Measurements from ENCODE around the gene GALNT11. TPM values are rescaled to one million over a fixed set of nuclear protein-coding genes. Genes with fewer than 3 reads are reported as not detected.

Gene GALNT11
- total and polyA plus RNA-seq, 8 donors: 36.5 to 69.0 (median 61.6) TPM

GRCh38 chr7:152108359-152108758 is 82.9 kb downstream of the GALNT11 start:
- no peak for DNase-seq
- Histone ChIP-seq H3K9me3 (no peaks in the 10 kb centered on the region), H3K27me3 (no peaks in the 10 kb centered on the region), H3K36me3 (peaks cover 4 to 63% of the 10 kb centered on the region in 2 donors), H3K4me1 (no peaks in the 10 kb centered on the region), H3K27ac (no peak overlapping the region), H3K4me3 (no peak overlapping the region)
- intact Hi-C loops (cut with DNase I): no loop called here
- TF ChIP-seq, protein P1, sequence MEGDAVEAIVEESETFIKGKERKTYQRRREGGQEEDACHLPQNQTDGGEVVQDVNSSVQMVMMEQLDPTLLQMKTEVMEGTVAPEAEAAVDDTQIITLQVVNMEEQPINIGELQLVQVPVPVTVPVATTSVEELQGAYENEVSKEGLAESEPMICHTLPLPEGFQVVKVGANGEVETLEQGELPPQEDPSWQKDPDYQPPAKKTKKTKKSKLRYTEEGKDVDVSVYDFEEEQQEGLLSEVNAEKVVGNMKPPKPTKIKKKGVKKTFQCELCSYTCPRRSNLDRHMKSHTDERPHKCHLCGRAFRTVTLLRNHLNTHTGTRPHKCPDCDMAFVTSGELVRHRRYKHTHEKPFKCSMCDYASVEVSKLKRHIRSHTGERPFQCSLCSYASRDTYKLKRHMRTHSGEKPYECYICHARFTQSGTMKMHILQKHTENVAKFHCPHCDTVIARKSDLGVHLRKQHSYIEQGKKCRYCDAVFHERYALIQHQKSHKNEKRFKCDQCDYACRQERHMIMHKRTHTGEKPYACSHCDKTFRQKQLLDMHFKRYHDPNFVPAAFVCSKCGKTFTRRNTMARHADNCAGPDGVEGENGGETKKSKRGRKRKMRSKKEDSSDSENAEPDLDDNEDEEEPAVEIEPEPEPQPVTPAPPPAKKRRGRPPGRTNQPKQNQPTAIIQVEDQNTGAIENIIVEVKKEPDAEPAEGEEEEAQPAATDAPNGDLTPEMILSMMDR (IDR thresholded peaks at IDR 0.05): no peak
- ATAC-seq: no peak

DNA sequence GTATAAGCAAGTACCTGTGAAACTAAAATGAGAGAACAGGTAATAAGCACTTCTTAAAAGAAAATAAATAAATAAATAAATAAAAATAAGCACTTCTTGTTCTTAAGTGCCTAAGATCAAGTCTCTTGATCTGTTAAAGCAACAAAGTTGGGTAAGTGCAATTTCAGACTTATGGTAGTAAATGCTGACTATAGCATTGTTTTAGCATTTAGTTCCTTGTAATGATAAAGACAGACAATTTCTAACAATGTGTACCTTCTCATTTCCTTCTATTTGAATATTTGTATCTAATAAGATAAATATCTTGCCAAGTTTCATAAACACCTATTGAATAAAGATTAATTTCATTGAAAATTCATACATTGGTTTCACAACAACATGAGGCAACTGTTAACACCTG is 87.4 kb downstream of the GALNT11 start:
- TF ChIP-seq, protein P1 (IDR thresholded peaks at IDR 0.05): no peak
- no peaks in the 10 kb centered on the region for H3K9me3 ChIP-seq
- peaks cover 0 to 5% of the 10 kb centered on the region in 2 donors for H3K4me1 ChIP-seq
- ATAC-seq (no peak), DNase-seq (no peak)
- intact Hi-C loops (cut with DNase I): no loop called here
- no peak overlapping the region for H3K4me3 ChIP-seq
- H3K36me3 ChIP-seq: peaks cover 4 to 74% of the 10 kb centered on the region in 2 donors
- H3K27ac ChIP-seq: no peak overlapping the region
- no peaks in the 10 kb centered on the region for H3K27me3 ChIP-seq

- intact Hi-C loops (cut with DNase I): no loop called here
- H3K27ac ChIP-seq: no peak overlapping the region
- no peaks in the 10 kb centered on the region for H3K9me3 ChIP-seq
- peaks cover 0 to 5% of the 10 kb centered on the region in 2 donors for H3K4me1 ChIP-seq
- DNase-seq (peak in 1 of 4 donors; percentile 37), ATAC-seq (peak; percentile 95)
- peaks cover 4 to 80% of the 10 kb centered on the region in 2 donors for H3K36me3 ChIP-seq
- H3K4me3 ChIP-seq: no peak overlapping the region
- TF ChIP-seq, protein P1 (IDR thresholded peaks at IDR 0.05): no peak
- no peaks in the 10 kb centered on the region for H3K27me3 ChIP-seq
These were observed 89.7 kb downstream of the GALNT11 start for GRCh38 chr7:152115021-152115718.

- peaks cover 0 to 5% of the 10 kb centered on the region in 2 donors for H3K4me1 ChIP-seq
- intact Hi-C loops (cut with DNase I): no loop called here
- no peak overlapping the region for H3K4me3 ChIP-seq
- H3K27me3 ChIP-seq: no peaks in the 10 kb centered on the region
- H3K9me3 ChIP-seq: no peaks in the 10 kb centered on the region
- DNase-seq: no peak
- no peak overlapping the region for H3K27ac ChIP-seq
- TF ChIP-seq, protein P1 (IDR thresholded peaks at IDR 0.05): no peak
- no peak for ATAC-seq
- peaks cover 4 to 87% of the 10 kb centered on the region in 2 donors for H3K36me3 ChIP-seq
These were observed 91.9 kb downstream of the GALNT11 start for GRCh38 chr7:152117356-152117755.

- Histone ChIP-seq H3K4me1 (no peaks in the 10 kb centered on the region), H3K4me3 (no peak overlapping the region), H3K27ac (no peak overlapping the region), H3K36me3 (peaks cover 0 to 94% of the 10 kb centered on the region in 2 donors), H3K9me3 (no peaks in the 10 kb centered on the region), H3K27me3 (no peaks in the 10 kb centered on the region)
- TF ChIP-seq, protein P1 (IDR thresholded peaks at IDR 0.05): no peak
- DNase-seq (no peak), ATAC-seq (no peak)
- intact Hi-C loops (cut with DNase I): no loop called here
These were observed 94.7 kb downstream of the GALNT11 start for GRCh38 chr7:152120210-152120609.
